Mucosa of descending colon (tissue), 3 donors: ENCODE results near the gene GOSR2. TPM values are rescaled to one million over a fixed set of nuclear protein-coding genes. Genes with fewer than 3 reads are reported as not detected.
"Not testable (repeated sequence)": the region's sequence is repeated elsewhere in the genome, so short reads cannot be mapped to it uniquely, and the experiment has no call there.

Experiments
- ATAC-seq: fragments of 200-7000 bp; cut with Tn5 transposase; one replicate; pipeline ENCODE4 v1.9.1; 2020; ENCODE audit warnings: mild to moderate bottlenecking, moderate library complexity
- DNase-seq, 3 donors: peaks; one replicate each; pipeline ENCODE4 v3.0.0-alpha.2; 2020
- H3K36me3 ChIP-seq: fragments of 200-600 bp; one replicate; pipeline ENCODE4 v1.8.0; 2021; ENCODE audit warnings: low read depth, mild to moderate bottlenecking
- H3K4me1 ChIP-seq: fragments of 200-600 bp; one replicate; pipeline ENCODE4 v1.8.0; 2021; ENCODE audit warnings: low read depth, mild to moderate bottlenecking
- H3K4me3 ChIP-seq: fragments of 200-600 bp; one replicate; pipeline ENCODE4 v1.8.0; 2021; ENCODE audit warnings: mild to moderate bottlenecking
- H3K9me3 ChIP-seq: fragments of 200-600 bp; one replicate; pipeline ENCODE4 v1.8.0; 2021; ENCODE audit warnings: mild to moderate bottlenecking
- intact Hi-C, 2 donors: fragments of 100-400 bp; cut with DNase I in 1 of 2; cut with micrococcal nuclease in 1 of 2; formaldehyde crosslinking; loops; one replicate each; pipeline versions ENCODE4 v1.11.0 to v1.11.1; 2022; cut with DNase I, micrococcal nuclease
- total RNA-seq, 3 donors: library from RNA; stranded (reverse); fragmentation: NEBNext Ultra II Directional in 2 of 3; extraction: Animal tissue kit (Norgen Biotek cat#: 25700) in 2 of 3; gene quantifications; one replicate each; pipeline versions ENCODE4 v1.2.1 to v1.2.4, GENCODE V29; 2021 to 2023
- TF ChIP-seq, protein P1 (sequence below): fragments of 200-600 bp; IDR thresholded peaks from one replicate; pipeline ENCODE4 v1.8.0; 2022; ENCODE audit warnings: antibody characterized with exemption, mild to moderate bottlenecking
- donor health status: DM: no; HTN: no; CAD: no; lungs with moderate emphysema.
- donor health status: DM: no; HTN: no; CAD: no.
- donor health status: DM: no; HTN: yes; CAD: no.

The GOSR2 gene
- total RNA-seq, 3 donors from 2014 or later: 53.7 to 56.5 (median 55.0) TPM

GRCh38 chr17:46915596-46915995 is 7.4 kb upstream of the GOSR2 start:
- H3K4me3 ChIP-seq: no peak overlapping the region
- no peaks in the 10 kb centered on the region for H3K4me1 ChIP-seq
- H3K9me3 ChIP-seq: no peaks in the 10 kb centered on the region
- no peak for DNase-seq
- intact Hi-C loops: no loop called here
- TF ChIP-seq, protein P1, sequence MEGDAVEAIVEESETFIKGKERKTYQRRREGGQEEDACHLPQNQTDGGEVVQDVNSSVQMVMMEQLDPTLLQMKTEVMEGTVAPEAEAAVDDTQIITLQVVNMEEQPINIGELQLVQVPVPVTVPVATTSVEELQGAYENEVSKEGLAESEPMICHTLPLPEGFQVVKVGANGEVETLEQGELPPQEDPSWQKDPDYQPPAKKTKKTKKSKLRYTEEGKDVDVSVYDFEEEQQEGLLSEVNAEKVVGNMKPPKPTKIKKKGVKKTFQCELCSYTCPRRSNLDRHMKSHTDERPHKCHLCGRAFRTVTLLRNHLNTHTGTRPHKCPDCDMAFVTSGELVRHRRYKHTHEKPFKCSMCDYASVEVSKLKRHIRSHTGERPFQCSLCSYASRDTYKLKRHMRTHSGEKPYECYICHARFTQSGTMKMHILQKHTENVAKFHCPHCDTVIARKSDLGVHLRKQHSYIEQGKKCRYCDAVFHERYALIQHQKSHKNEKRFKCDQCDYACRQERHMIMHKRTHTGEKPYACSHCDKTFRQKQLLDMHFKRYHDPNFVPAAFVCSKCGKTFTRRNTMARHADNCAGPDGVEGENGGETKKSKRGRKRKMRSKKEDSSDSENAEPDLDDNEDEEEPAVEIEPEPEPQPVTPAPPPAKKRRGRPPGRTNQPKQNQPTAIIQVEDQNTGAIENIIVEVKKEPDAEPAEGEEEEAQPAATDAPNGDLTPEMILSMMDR: no peak
- H3K36me3 ChIP-seq: no peaks in the 10 kb centered on the region
- no peak for ATAC-seq

DNA sequence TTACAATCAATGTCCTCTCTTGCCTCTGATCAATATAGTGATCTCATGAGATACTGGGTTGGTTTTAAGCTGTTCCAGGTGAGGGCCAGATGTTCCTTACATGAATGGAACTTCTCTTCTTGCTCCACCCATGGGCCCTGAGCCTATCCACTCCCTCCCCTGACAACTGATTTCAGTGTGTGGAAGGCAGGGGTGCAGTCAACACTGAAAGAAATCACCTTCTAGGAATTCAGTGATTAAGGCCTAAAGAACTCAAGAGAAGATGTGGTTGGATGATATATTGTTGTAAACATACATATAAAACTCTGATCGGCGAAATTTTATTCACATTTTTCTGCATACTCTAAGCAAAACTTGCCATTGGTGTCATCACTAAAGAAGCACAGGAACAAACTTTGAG is 6.7 kb upstream of the GOSR2 start:
- no peaks in the 10 kb centered on the region for H3K36me3 ChIP-seq
- no peak for ATAC-seq

DNA sequence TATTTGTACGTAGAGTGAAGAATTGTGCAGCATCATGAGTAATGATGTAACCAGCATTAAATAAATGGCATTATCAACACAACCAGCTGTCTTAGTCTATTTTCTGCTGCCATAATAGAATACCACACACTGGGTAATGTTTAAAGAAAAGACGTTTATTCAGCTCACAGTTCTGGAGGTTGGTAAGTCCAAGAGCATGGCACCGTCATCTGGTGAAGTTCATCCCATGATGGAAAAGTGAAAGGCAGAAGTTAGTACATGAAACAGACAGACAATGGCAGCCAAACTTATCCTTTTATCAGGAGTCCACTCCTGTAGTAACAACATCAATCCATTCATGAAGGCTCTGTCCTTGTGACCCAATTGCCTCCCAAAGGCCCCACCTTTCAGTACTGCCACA is 6.3 kb upstream of the GOSR2 start:
- DNase-seq (no peak), ATAC-seq (no peak)
- H3K4me1 ChIP-seq: no peaks in the 10 kb centered on the region
- no peaks in the 10 kb centered on the region for H3K9me3 ChIP-seq
- intact Hi-C loops: no loop called here
- no peaks in the 10 kb centered on the region for H3K36me3 ChIP-seq
- H3K4me3 ChIP-seq: no peak overlapping the region
- TF ChIP-seq, protein P1: no peak

More for the DNA sequence above, 6.7 kb upstream of the GOSR2 start:
- DNase-seq: no peak
- intact Hi-C loops: no loop called here
- TF ChIP-seq, protein P1: no peak
- Histone ChIP-seq H3K4me3 (no peak overlapping the region), H3K4me1 (no peaks in the 10 kb centered on the region), H3K9me3 (no peaks in the 10 kb centered on the region)

GRCh38 chr17:46917041-46917440 is 5.9 kb upstream of the GOSR2 start:
- intact Hi-C loops: no loop called here
- Histone ChIP-seq H3K4me3 (no peak overlapping the region), H3K4me1 (no peaks in the 10 kb centered on the region), H3K36me3 (no peaks in the 10 kb centered on the region), H3K9me3 (no peaks in the 10 kb centered on the region)
- ATAC-seq (no peak), DNase-seq (no peak)
- TF ChIP-seq, protein P1: no peak

DNA sequence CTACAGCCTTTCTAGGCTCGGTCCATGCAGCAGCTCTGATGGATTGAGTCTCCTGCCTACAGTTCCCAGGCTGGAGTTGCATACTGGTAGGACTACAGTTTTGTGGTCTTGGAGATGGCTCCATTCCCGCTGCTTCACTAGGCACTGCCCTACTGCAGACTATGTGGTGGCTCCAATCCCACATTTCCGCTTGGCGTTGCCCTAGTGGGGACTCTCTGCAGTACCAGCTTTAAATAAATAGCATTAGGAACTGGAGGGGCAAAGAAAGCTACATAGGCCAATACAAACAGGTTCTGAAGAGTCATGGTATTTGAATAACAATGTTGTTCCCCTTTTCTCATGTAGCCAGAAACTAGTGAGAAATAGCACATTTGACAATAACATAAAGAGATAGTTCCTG is 5.4 kb upstream of the GOSR2 start:
- Histone ChIP-seq H3K4me1 (no peaks in the 10 kb centered on the region), H3K9me3 (no peaks in the 10 kb centered on the region), H3K4me3 (no peak overlapping the region), H3K36me3 (no peaks in the 10 kb centered on the region)
- TF ChIP-seq, protein P1: no peak
- no peak for DNase-seq
- intact Hi-C loops: no loop called here
- ATAC-seq: no peak

- H3K4me3 ChIP-seq, H3K9me3 ChIP-seq, DNase-seq, intact Hi-C loops, H3K36me3 ChIP-seq, ATAC-seq: not testable (repeated sequence)
- H3K4me1 ChIP-seq: peaks cover 13% of the 10 kb centered on the region
Observed at GRCh38 chr17:46921962-46922361, 998 bp upstream of the GOSR2 start.
